Large intestine (tissue), 3 donors: ENCODE measurements around the gene PRELP. TPM values are rescaled to one million over a fixed set of nuclear protein-coding genes. Genes with fewer than 3 reads are reported as not detected.
"Not testable (repeated sequence)": the region's sequence is repeated elsewhere in the genome, so short reads cannot be mapped to it uniquely, and the experiment has no call there.

Experiments
- DNase-seq, 2 donors: peaks; one replicate each; pipeline versions ENCODE4 v3.0.0 to v3.0.0-alpha.2; 2013
- H3K27ac ChIP-seq: one replicate; pipeline ENCODE4 v1.5.1; 2013; ENCODE audit warnings: low read length
- H3K27me3 ChIP-seq: 2 replicates; pipeline ENCODE4 v1.6.1; 2013; ENCODE audit warnings: low read length; ENCODE audit not compliant: control insufficient read depth, insufficient read depth
- H3K36me3 ChIP-seq: 2 replicates; pipeline ENCODE4 v1.6.1; 2013; ENCODE audit warnings: low read length; ENCODE audit not compliant: control insufficient read depth, insufficient read depth
- H3K4me1 ChIP-seq: one replicate; pipeline ENCODE4 v1.6.1; 2013; ENCODE audit warnings: low read length; ENCODE audit not compliant: control insufficient read depth, insufficient read depth
- H3K4me3 ChIP-seq: one replicate; pipeline ENCODE4 v1.5.1; 2013; ENCODE audit warnings: low read length
- H3K9me3 ChIP-seq: one replicate; pipeline ENCODE4 v1.6.1; 2013; ENCODE audit warnings: mild to moderate bottlenecking, low read depth, low read length, moderate library complexity; ENCODE audit not compliant: control insufficient read depth
- WGBS: methylation state at CpG from one replicate; pipeline ENCODE4 v1.1.5; 2013; ENCODE audit warnings: low lambda C conversion rate; ENCODE audit not compliant: insufficient coverage; 5-methylcytosine and 5-hydroxymethylcytosine counted together
- polyA plus RNA-seq: library from polyadenylated mRNA; unstranded; fragments of 120-200 nt; gene quantifications from one replicate; pipeline ENCODE4 v1.2.1, GENCODE V29; 2013

PRELP gene
- polyA plus RNA-seq, 1 donor, result 4.4 TPM

GRCh38 chr1:203441766-203442165 lies 33.8 kb upstream of the PRELP start:
- Histone ChIP-seq H3K27ac (no peak overlapping the region), H3K4me1 (peaks cover 44% of the 10 kb centered on the region), H3K4me3 (no peak overlapping the region), H3K27me3 (no peaks in the 10 kb centered on the region), H3K9me3 (peaks cover 8% of the 10 kb centered on the region), H3K36me3 (no peaks in the 10 kb centered on the region)
- WGBS, result 95% methylated on average over 4 of the region's 9 CpGs
- no peak for DNase-seq

GRCh38 chr1:203442821-203443220 lies 32.8 kb upstream of the PRELP start:
- DNase-seq, result no peak

GRCh38 chr1:203443296-203443695 lies 32.3 kb upstream of the PRELP start:
- 100% methylated on average over 1 of the region's 2 CpGs for WGBS
- no peak overlapping the region for H3K4me3 ChIP-seq

More at GRCh38 chr1:203442821-203443220, 32.8 kb upstream of the PRELP start:
- H3K27ac ChIP-seq, result no peak overlapping the region
- WGBS, result no CpG with 5 or more reads among the region's 7 CpGs
- H3K4me3 ChIP-seq, result no peak overlapping the region
- peaks cover 8% of the 10 kb centered on the region for H3K9me3 ChIP-seq
- H3K27me3 ChIP-seq, result no peaks in the 10 kb centered on the region
- no peaks in the 10 kb centered on the region for H3K36me3 ChIP-seq
- peaks cover 44% of the 10 kb centered on the region for H3K4me1 ChIP-seq

GRCh38 chr1:203444171-203444576 lies 31.4 kb upstream of the PRELP start:
- Histone ChIP-seq H3K27me3 (no peaks in the 10 kb centered on the region), H3K27ac (peak overlapping the region; percentile 75), H3K4me1 (peaks cover 37% of the 10 kb centered on the region), H3K36me3 (no peaks in the 10 kb centered on the region), H3K9me3 (peaks cover 8% of the 10 kb centered on the region), H3K4me3 (no peak overlapping the region)
- no CpG with 5 or more reads among the region's 1 CpG for WGBS
- peak; percentile 82 to 93 for DNase-seq

More at GRCh38 chr1:203443296-203443695, 32.3 kb upstream of the PRELP start:
- Histone ChIP-seq H3K27me3 (no peaks in the 10 kb centered on the region), H3K9me3 (peaks cover 8% of the 10 kb centered on the region), H3K4me1 (peaks cover 44% of the 10 kb centered on the region), H3K36me3 (no peaks in the 10 kb centered on the region), H3K27ac (no peak overlapping the region)
- DNase-seq, result no peak

GRCh38 chr1:203447151-203447550 lies 28.5 kb upstream of the PRELP start:
- Histone ChIP-seq H3K9me3 (peaks cover 8% of the 10 kb centered on the region), H3K4me1 (peaks cover 16% of the 10 kb centered on the region), H3K27ac (no peak overlapping the region), H3K27me3 (no peaks in the 10 kb centered on the region), H3K36me3 (no peaks in the 10 kb centered on the region), H3K4me3 (no peak overlapping the region)
- no peak for DNase-seq
- 100% methylated on average over 1 of the region's 2 CpGs for WGBS

- no CpG with 5 or more reads among the region's 1 CpG for whole genome bisulfite sequencing
- not testable (repeated sequence) for H3K9me3 ChIP-seq, DNase-seq, H3K4me3 ChIP-seq, H3K36me3 ChIP-seq, H3K27ac ChIP-seq, H3K27me3 ChIP-seq
- peaks cover 16% of the 10 kb centered on the region for H3K4me1 ChIP-seq
Measured at GRCh38 chr1:203447598-203447997, 28.0 kb upstream of the PRELP start.

- Histone ChIP-seq H3K4me1 (peaks cover 14% of the 10 kb centered on the region), H3K9me3 (peaks cover 8% of the 10 kb centered on the region), H3K36me3 (no peaks in the 10 kb centered on the region), H3K27me3 (no peaks in the 10 kb centered on the region), H3K4me3 (no peak overlapping the region), H3K27ac (no peak overlapping the region)
- DNase-seq, result no peak
- WGBS, result 67% methylated on average over 1 of the region's 9 CpGs
Measured at GRCh38 chr1:203448521-203449061, 27.0 kb upstream of the PRELP start.

GRCh38 chr1:203450001-203450400 lies 25.6 kb upstream of the PRELP start:
- H3K36me3 ChIP-seq, result no peaks in the 10 kb centered on the region
- H3K4me1 ChIP-seq, result no peaks in the 10 kb centered on the region
- no CpG with 5 or more reads among the region's 1 CpG for WGBS
- peaks cover 8% of the 10 kb centered on the region for H3K9me3 ChIP-seq
- H3K4me3 ChIP-seq, result no peak overlapping the region
- DNase-seq, result no peak
- no peak overlapping the region for H3K27ac ChIP-seq
- no peaks in the 10 kb centered on the region for H3K27me3 ChIP-seq

GRCh38 chr1:203450479-203451149 lies 25.0 kb upstream of the PRELP start:
- WGBS, result 40% methylated on average over 1 of the region's 17 CpGs
- no peaks in the 10 kb centered on the region for H3K4me1 ChIP-seq
- peaks cover 2% of the 10 kb centered on the region for H3K9me3 ChIP-seq
- DNase-seq, result no peak
- H3K4me3 ChIP-seq, result no peak overlapping the region
- no peaks in the 10 kb centered on the region for H3K36me3 ChIP-seq
- no peak overlapping the region for H3K27ac ChIP-seq
- no peaks in the 10 kb centered on the region for H3K27me3 ChIP-seq

GRCh38 chr1:203451836-203452784 lies 23.5 kb upstream of the PRELP start:
- no CpG with 5 or more reads among the region's 2 CpGs for WGBS
- Histone ChIP-seq H3K4me3 (no peak overlapping the region), H3K9me3 (no peaks in the 10 kb centered on the region), H3K27me3 (no peaks in the 10 kb centered on the region), H3K27ac (no peak overlapping the region), H3K36me3 (no peaks in the 10 kb centered on the region), H3K4me1 (no peaks in the 10 kb centered on the region)
- DNase-seq, result no peak
